ENCODE measurements around the gene FLYWCH1. TPM values are rescaled to one million over a fixed set of nuclear protein-coding genes. Genes with fewer than 3 reads are reported as not detected.

Gene FLYWCH1
- total RNA-seq, 1 experiment from 2014 or later = 9.1 TPM

DNA sequence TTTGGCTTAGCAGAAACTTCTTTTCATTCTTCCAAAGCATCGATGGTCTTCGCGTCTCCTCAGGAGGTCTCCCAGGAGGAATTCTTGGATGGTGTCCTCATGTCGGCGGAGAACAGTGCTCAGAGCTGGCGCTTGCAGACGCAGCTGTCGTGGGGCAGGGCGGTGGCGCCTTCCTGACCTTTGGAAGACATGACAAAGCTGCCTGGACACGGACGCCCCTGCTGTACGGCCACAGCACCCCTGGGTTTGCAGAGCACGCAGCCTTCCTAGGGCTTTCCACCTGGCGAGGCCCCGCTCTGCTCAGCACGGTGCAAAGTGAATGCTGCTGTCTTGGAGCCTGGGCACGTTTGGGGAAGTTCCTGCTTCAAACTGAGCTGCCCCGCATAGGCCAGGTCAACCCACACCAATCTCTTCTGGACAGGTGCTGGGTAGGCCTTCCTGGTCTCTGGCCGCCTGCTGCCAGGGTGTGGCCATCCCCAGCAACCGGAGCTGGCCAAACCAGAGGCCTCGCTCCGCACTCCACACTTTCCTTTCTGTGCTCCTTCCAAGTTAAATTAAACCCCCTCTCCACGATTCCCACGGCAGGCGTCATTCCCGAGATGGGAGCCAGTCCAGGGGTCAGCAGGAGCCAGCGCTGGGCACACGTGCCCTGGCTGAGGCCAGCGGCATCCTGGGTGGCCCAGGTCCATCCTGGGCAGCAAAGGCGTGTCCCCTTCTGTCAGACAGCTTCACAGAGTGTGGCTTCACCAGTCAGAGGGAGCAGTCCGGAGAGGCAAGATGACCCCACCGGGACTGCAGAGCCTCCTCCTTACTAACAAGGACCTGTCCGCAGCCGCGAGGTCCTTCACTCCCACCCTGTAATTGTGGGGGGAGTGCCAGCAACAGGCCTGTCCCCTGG is 37.3 kb downstream of the FLYWCH1 start:
- no peaks in the 10 kb centered on the region for H3K36me3 ChIP-seq
- peaks cover 3% of the 10 kb centered on the region; the same call in 1 of the 2 replicates for H3K4me1 ChIP-seq
- no peak overlapping the region for H3K4me3 ChIP-seq
- peaks cover 4% of the 10 kb centered on the region; the same call in 1 of the 2 replicates for H3K27me3 ChIP-seq
- H3K9me3 ChIP-seq (replicated peaks) = no peaks in the 10 kb centered on the region
- no peak for DNase-seq
- no peak overlapping the region for H3K27ac ChIP-seq

DNA sequence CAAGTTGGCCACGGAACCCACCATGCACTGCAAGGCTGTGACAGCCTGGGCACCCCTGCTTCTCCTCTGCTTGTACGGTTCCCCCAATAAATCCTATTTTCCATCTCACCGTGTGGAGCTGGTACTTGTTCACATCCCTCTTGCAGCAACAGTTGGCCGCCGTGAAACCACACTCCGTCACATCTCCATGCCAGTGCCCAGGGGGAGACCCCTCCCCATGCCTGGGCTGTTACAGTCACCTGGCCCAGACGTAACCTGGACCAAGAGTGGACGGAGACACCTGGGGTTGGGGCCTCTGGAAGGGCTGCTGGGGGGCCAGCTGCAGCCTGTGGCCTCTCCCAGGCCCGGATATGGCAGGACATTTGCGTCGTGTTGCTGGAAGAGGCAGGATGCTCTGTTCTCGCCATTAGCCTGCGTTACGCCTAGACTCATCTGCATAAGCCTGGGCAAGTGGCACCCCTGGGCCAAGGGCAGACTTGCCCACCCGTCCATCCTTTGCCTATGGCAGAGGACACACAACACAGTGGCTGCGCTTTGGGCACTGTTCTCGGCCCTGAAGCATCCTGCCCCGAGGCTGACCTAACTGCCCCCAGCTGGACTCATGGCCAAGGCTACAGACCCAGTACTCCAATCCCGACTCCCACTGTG is 38.1 kb downstream of the FLYWCH1 start:
- Histone ChIP-seq H3K4me3 (no peak overlapping the region), H3K9me3 (replicated peaks) (no peaks in the 10 kb centered on the region), H3K27me3 (peaks cover 4% of the 10 kb centered on the region; the same call in 1 of the 2 replicates), H3K36me3 (no peaks in the 10 kb centered on the region), H3K27ac (no peak overlapping the region), H3K4me1 (peaks cover 3% of the 10 kb centered on the region; the same call in 1 of the 2 replicates)
- no peak for DNase-seq

DNA sequence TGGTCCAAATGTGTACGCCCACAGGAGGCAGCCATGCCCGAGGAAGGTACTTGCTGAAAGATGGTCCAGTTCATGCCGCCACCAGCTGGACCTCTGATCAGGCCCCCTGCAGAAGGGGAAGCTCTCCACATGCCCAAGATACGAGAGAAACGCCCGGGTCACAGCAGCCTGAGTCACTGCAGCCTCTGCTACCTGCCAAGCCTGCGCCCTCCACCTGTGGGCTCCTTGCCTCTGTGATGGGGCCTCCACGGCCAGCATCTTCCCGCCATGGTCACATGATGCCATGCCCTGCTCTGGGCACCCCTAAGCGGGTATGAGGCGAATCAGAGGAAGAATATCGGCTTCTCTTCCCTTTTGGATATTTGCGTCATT is 38.6 kb downstream of the FLYWCH1 start:
- Histone ChIP-seq H3K27ac (no peak overlapping the region), H3K36me3 (no peaks in the 10 kb centered on the region), H3K4me3 (no peak overlapping the region), H3K4me1 (peaks cover 3% of the 10 kb centered on the region; the same call in 1 of the 2 replicates), H3K27me3 (peaks cover 4% of the 10 kb centered on the region; the same call in 1 of the 2 replicates), H3K9me3 (replicated peaks) (no peaks in the 10 kb centered on the region)
- DNase-seq = no peak

- peaks cover 4% of the 10 kb centered on the region; the same call in 1 of the 2 replicates for H3K27me3 ChIP-seq
- H3K27ac ChIP-seq = no peak overlapping the region
- DNase-seq = no peak
- H3K9me3 ChIP-seq (replicated peaks) = no peaks in the 10 kb centered on the region
- no peak overlapping the region for H3K4me3 ChIP-seq
- peaks cover 3% of the 10 kb centered on the region; the same call in 1 of the 2 replicates for H3K4me1 ChIP-seq
- no peaks in the 10 kb centered on the region for H3K36me3 ChIP-seq
Measured at GRCh38 chr16:2950773-2951172, 39.0 kb downstream of the FLYWCH1 start.

- Histone ChIP-seq H3K4me3 (no peak overlapping the region), H3K27ac (no peak overlapping the region), H3K9me3 (replicated peaks) (no peaks in the 10 kb centered on the region), H3K4me1 (peaks cover 3% of the 10 kb centered on the region; the same call in 1 of the 2 replicates), H3K27me3 (peaks cover 8% of the 10 kb centered on the region; the same call in 1 of the 2 replicates), H3K36me3 (no peaks in the 10 kb centered on the region)
- peak in 1 of 2 experiments; percentile 31 for DNase-seq
Measured at GRCh38 chr16:2952679-2953078, 40.9 kb downstream of the FLYWCH1 start.

- no peaks in the 10 kb centered on the region for H3K36me3 ChIP-seq
- H3K4me3 ChIP-seq = no peak overlapping the region
- peak in 1 of 2 experiments; percentile 32 for DNase-seq
- H3K27me3 ChIP-seq = peaks cover 8% of the 10 kb centered on the region; the same call in 1 of the 2 replicates
- no peaks in the 10 kb centered on the region for H3K9me3 ChIP-seq (replicated peaks)
- H3K4me1 ChIP-seq = peaks cover 3% of the 10 kb centered on the region; the same call in 1 of the 2 replicates
- H3K27ac ChIP-seq = no peak overlapping the region
Measured at GRCh38 chr16:2953706-2954627, 42.2 kb downstream of the FLYWCH1 start.

- Histone ChIP-seq H3K36me3 (no peaks in the 10 kb centered on the region), H3K9me3 (replicated peaks) (no peaks in the 10 kb centered on the region), H3K27ac (no peak overlapping the region), H3K4me1 (peaks cover 8% of the 10 kb centered on the region; the same call in 1 of the 2 replicates), H3K27me3 (peaks cover 8% of the 10 kb centered on the region; the same call in 1 of the 2 replicates), H3K4me3 (no peak overlapping the region)
- no peak for DNase-seq
Measured at GRCh38 chr16:2954656-2955381, 43.1 kb downstream of the FLYWCH1 start.

DNA sequence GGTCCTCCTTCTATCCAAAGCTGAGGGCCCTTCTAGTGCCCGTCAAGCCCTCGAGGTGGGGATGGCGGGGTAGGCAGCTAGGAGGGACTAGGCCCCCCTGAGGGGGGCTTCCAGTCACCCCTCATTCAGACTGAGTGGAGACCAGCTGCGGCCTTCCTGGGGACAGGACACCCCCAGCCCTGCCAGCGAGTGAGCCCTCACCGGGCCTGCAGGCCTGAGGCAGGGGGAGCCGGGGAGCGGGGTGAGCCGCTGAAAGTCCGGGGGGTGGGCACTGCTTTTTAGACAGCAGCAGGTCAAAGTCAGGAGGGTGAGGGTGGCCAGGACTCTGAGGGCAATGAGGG is 43.7 kb downstream of the FLYWCH1 start:
- Histone ChIP-seq H3K9me3 (replicated peaks) (no peaks in the 10 kb centered on the region), H3K27me3 (peaks cover 8% of the 10 kb centered on the region; the same call in 1 of the 2 replicates), H3K36me3 (no peaks in the 10 kb centered on the region), H3K4me3 (no peak overlapping the region), H3K4me1 (peaks cover 8% of the 10 kb centered on the region; the same call in 1 of the 2 replicates), H3K27ac (no peak overlapping the region)
- DNase-seq = no peak

GRCh38 chr16:2955779-2956578 is 44.2 kb downstream of the FLYWCH1 start:
- no peaks in the 10 kb centered on the region for H3K9me3 ChIP-seq (replicated peaks)
- H3K4me1 ChIP-seq = peaks cover 8% of the 10 kb centered on the region; the same call in 1 of the 2 replicates
- H3K27ac ChIP-seq = no peak overlapping the region
- peaks cover 8% of the 10 kb centered on the region; the same call in 1 of the 2 replicates for H3K27me3 ChIP-seq
- no peaks in the 10 kb centered on the region for H3K36me3 ChIP-seq
- no peak overlapping the region for H3K4me3 ChIP-seq
- no peak for DNase-seq

GRCh38 chr16:2956579-2956956 is 44.8 kb downstream of the FLYWCH1 start:
- DNase-seq = no peak

GRCh38 chr16:2959206-2959605 is 47.5 kb downstream of the FLYWCH1 start:
- Histone ChIP-seq H3K36me3 (no peaks in the 10 kb centered on the region), H3K4me1 (peaks cover 14% of the 10 kb centered on the region), H3K27ac (no peak overlapping the region), H3K4me3 (no peak overlapping the region), H3K27me3 (0 out of 2 replicates have a peak, but pooled peaks cover 4% of the 10 kb centered on the region), H3K9me3 (replicated peaks) (no peaks in the 10 kb centered on the region)
- no peak for DNase-seq

More at GRCh38 chr16:2956579-2956956, 44.8 kb downstream of the FLYWCH1 start:
- Histone ChIP-seq H3K27me3 (peaks cover 8% of the 10 kb centered on the region; the same call in 1 of the 2 replicates), H3K27ac (no peak overlapping the region), H3K4me1 (peaks cover 8% of the 10 kb centered on the region; the same call in 1 of the 2 replicates), H3K4me3 (no peak overlapping the region), H3K36me3 (no peaks in the 10 kb centered on the region), H3K9me3 (replicated peaks) (no peaks in the 10 kb centered on the region)

GRCh38 chr16:2960183-2961010 is 48.7 kb downstream of the FLYWCH1 start:
- H3K4me1 ChIP-seq = peaks cover 17% of the 10 kb centered on the region
- 0 out of 2 replicates have a peak, but pooled peaks cover 4% of the 10 kb centered on the region for H3K27me3 ChIP-seq
- H3K27ac ChIP-seq = no peak overlapping the region
- no peaks in the 10 kb centered on the region for H3K9me3 ChIP-seq (replicated peaks)
- DNase-seq = no peak
- no peak overlapping the region for H3K4me3 ChIP-seq
- no peaks in the 10 kb centered on the region for H3K36me3 ChIP-seq
